ENCODE results near the gene CST11. TPM values are rescaled to one million over a fixed set of nuclear protein-coding genes. Genes with fewer than 3 reads are reported as not detected.

CST11 gene
- total RNA-seq, 2 donors from 2014 or later = not detected

DNA sequence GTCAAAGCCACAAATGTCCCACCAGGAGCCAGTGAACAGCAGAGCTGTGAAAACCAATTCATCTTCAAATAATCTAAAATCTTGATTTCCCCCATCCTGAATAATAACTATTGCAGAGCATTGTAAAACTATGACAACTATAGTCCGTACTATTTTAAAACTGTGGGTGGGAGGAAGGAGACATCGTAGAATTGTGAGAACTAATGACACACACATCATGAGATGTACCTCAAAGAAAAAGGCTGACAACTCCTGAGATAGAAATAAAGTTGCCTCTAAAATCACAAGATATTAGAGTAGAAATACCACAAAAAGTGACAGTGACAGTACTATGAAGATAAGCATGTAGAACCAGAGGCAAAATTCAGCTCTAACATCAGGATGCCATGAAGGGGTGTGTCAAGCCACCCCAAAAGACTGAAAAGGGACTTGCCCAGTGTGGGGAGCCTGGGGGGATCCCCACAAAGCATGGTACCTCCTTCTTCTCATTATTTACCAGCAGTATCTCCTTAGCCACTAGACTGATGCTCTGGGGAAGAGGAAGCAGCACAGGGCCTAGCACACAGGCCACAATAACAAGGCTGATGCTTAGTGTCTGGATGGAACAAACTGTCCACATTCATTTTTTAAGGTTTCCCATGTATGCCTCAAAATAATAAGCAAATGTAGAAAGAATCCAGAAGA, 44.8 kb downstream of the CST11 start:
- intact Hi-C loops (cut with DNase I) = no loop called here
- ATAC-seq (no peak), DNase-seq (no peak)

GRCh38 chr20:23406880-23407279, 45.8 kb downstream of the CST11 start:
- intact Hi-C loops (cut with DNase I) = no loop called here
- ATAC-seq = no peak

DNA sequence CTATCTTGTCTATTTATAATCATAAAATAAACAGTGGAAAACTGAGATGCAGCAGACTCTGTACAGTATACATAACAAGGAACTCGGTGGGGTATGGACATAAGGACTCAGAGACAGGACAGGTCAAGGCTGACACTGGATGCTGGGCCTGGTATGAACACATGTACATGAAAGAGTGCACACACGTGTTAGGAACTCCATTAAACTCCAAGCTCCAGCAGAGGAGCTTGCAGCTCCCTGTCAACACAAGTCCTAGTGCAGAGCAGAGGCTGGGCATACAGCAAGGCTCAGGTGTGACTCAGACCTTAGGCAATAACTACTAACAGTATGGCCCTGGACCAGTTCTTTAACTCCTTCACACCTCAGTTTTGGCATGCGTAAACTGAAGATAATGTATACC, 48.5 kb downstream of the CST11 start:
- DNase-seq (no peak), ATAC-seq (peak; percentile 34 to 87)
- intact Hi-C loops (cut with DNase I) = no loop called here

More at GRCh38 chr20:23406880-23407279, 45.8 kb downstream of the CST11 start:
- no peak for DNase-seq

GRCh38 chr20:23403751-23404150, 48.9 kb downstream of the CST11 start:
- ATAC-seq (no peak), DNase-seq (no peak)
- intact Hi-C loops (cut with DNase I) = no loop called here

- intact Hi-C loops (cut with DNase I) = no loop called here
- ATAC-seq = peak; percentile 34 to 55
- no peak for DNase-seq
Observed at GRCh38 chr20:23401051-23401450, 51.6 kb downstream of the CST11 start.

Other genes starting within 250 kb of the CST11 start
- 10 to 100 TPM in 1 of 2 donors, 1 to 10 TPM in 1; 9.3 to 14.1 TPM for gene NXT1, start 102.1 kb downstream of the CST11 start, total RNA-seq
- 10 to 100 TPM; 12.9 to 18.7 TPM for gene GZF1, start 90.7 kb downstream of the CST11 start, total RNA-seq
- gene NAPB, start 31.4 kb downstream of the CST11 start, total RNA-seq = 1 to 10 TPM; 4.9 to 7.2 TPM
- gene CSTL1, start 13.2 kb downstream of the CST11 start, total RNA-seq = not detected
- gene CST8, start 38.2 kb upstream of the CST11 start, total RNA-seq = not detected
- gene CST9L, start 115.6 kb upstream of the CST11 start, total RNA-seq = not detected
- not detected for gene CST9, start 153.0 kb upstream of the CST11 start, total RNA-seq
- gene CST3, start 185.1 kb upstream of the CST11 start, total RNA-seq = 1,000 to 10,000 TPM in 1 of 2 donors, 100 to 1,000 TPM in 1; 940 to 1,205 TPM
- gene CST4, start 236.2 kb upstream of the CST11 start, total RNA-seq = not detected

Data from left cardiac atrium (tissue), 4 donors.